ENCODE results near the gene MEGF6. TPM values are rescaled to one million over a fixed set of nuclear protein-coding genes. Genes with fewer than 3 reads are reported as not detected.

MEGF6 gene
- total RNA-seq, 1 donor from 2014 or later: 194 TPM

DNA sequence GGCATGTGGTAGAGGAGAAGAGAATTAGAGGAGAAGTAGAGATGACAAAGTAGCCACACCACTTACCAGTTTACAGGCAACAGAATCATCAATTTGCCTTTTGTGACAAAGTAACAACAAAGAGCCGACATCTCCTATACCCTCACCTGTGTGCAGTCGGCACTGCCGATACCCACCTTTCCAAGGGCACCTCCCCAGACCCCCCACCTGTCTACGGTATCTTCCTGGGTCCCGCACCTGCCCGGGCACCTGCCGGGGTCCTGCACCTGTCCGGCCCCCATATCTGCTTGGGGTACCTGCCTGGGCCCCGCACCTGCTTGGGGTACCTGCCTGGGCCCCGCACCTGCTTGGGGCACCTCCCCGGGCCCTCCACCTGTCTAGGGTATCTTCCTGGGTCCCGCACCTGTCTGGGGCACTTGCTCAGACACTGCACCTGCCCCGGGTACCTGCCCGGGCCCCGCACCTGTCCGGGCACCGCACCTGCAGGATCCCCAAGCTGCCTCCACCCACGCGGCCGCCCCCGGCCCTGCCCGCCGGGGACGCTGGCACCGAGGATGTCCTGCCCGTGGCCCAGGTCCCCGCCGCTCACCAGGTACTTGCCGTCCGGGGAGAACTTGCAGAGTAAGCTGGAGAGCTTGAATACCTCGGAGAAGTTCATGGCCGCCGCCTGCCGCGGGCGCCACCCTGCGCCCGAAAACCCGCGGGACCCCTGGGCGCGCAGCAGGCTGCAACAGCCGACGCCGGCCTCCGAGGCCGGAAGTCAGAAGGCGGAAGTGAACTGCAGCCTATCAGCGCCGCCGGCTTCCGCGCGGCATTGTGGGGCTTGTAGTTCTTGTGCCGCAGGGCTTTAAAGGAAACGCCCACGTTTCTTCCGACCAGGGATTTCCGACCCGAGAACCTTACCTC is 38.3 kb upstream of the MEGF6 start, which contains the start of gene WRAP73:
WRAP73 (minus strand) TSS at position 762 of the 906 bp plus-strand sequence; CDS start at position 658, 104 bp downstream.
- Histone ChIP-seq H3K27me3 (peaks cover 27% of the 10 kb centered on the region), H3K27ac (no peak within 1 kb of the TSS), H3K4me1 (peaks cover 6 to 34% of the 10 kb centered on the region in 2 donors), H3K4me3 (peak within 1 kb of the TSS; percentile 81 to 90), H3K36me3 (peaks cover 0 to 16% of the 10 kb centered on the region in 2 donors), H3K9me3 (no peaks in the 10 kb centered on the region)
- intact Hi-C loops (cut with DNase I): loop anchor here (1.0 kb wide), 1 partner anchor 25 kb away; no protein-coding TSS in a partner anchor
- TF ChIP-seq, protein P1, sequence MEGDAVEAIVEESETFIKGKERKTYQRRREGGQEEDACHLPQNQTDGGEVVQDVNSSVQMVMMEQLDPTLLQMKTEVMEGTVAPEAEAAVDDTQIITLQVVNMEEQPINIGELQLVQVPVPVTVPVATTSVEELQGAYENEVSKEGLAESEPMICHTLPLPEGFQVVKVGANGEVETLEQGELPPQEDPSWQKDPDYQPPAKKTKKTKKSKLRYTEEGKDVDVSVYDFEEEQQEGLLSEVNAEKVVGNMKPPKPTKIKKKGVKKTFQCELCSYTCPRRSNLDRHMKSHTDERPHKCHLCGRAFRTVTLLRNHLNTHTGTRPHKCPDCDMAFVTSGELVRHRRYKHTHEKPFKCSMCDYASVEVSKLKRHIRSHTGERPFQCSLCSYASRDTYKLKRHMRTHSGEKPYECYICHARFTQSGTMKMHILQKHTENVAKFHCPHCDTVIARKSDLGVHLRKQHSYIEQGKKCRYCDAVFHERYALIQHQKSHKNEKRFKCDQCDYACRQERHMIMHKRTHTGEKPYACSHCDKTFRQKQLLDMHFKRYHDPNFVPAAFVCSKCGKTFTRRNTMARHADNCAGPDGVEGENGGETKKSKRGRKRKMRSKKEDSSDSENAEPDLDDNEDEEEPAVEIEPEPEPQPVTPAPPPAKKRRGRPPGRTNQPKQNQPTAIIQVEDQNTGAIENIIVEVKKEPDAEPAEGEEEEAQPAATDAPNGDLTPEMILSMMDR (IDR thresholded peaks at IDR 0.05): peak in 2 of 3 experiments; percentile 7 to 10
- peak; percentile 67 to 95 for DNase-seq (ENCODE audit: low spot score in 2 of 2)

DNA sequence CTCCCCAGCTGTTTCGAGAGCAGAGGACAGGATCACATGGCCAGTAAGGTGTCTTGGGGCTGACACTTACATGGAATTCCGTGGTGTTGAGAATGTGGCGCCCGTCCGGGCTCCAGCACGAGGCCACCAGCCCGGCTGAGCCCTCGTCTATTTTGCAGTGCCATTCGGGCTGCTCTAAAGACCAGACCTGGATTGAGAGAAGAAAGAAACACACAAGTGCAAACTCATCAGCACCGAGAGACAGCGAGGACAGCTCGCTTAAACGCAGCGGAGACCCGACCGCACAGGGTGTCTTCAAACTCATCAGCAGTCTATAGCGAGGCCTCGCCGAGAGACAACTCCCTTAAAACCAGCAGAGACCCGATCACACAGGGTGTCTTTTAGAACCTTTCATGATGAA is 35.3 kb upstream of the MEGF6 start:
- intact Hi-C loops (cut with DNase I): no loop called here
- no peak overlapping the region for H3K27ac ChIP-seq
- TF ChIP-seq, protein P1 (IDR thresholded peaks at IDR 0.05): no peak
- H3K36me3 ChIP-seq: peaks cover 3 to 21% of the 10 kb centered on the region in 2 donors
- no peak for DNase-seq (ENCODE audit: low spot score in 2 of 2)
- peaks cover 3 to 22% of the 10 kb centered on the region in 2 donors for H3K4me1 ChIP-seq
- no peaks in the 10 kb centered on the region for H3K9me3 ChIP-seq
- no peak overlapping the region for H3K4me3 ChIP-seq
- peaks cover 12% of the 10 kb centered on the region for H3K27me3 ChIP-seq

DNA sequence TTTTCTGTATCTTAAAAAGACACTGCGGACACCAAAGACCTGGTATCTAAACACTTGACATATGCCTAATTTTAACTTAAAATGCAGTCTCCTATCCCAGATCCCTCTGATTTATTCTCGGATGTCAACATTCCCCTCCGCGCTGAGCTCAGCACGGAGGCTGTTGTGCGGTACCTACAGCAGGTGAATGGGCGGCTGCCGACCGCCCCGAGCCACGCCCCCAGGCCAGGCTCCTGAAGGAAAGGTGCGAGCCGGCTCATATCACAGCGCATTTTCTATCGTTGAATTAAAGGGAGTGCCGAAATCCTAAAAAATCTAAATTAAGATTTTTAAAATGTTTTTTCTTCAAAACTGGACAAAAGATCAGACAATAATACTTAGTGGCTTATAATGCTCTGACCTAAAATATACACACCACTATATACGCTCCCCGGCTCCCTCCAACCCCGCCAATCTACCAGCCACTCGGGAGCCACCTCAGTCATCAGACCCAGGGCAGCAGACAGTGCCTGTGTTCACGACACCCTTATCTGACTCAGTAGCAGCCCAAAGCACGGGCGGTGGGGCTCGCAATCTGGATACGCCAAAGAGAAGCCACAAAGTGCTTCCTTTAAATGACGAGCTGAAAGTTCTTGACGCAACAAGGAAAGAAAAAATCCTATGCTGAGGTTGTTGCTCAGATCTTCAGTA is 34.5 kb upstream of the MEGF6 start:
- Histone ChIP-seq H3K4me3 (no peak overlapping the region), H3K36me3 (peaks cover 9 to 27% of the 10 kb centered on the region in 2 donors), H3K27ac (no peak overlapping the region), H3K27me3 (peaks cover 4% of the 10 kb centered on the region), H3K4me1 (peaks cover 3 to 14% of the 10 kb centered on the region in 2 donors), H3K9me3 (no peaks in the 10 kb centered on the region)
- TF ChIP-seq, protein P1 (IDR thresholded peaks at IDR 0.05): no peak
- intact Hi-C loops (cut with DNase I): no loop called here
- no peak for DNase-seq (ENCODE audit: low spot score in 2 of 2)

DNA sequence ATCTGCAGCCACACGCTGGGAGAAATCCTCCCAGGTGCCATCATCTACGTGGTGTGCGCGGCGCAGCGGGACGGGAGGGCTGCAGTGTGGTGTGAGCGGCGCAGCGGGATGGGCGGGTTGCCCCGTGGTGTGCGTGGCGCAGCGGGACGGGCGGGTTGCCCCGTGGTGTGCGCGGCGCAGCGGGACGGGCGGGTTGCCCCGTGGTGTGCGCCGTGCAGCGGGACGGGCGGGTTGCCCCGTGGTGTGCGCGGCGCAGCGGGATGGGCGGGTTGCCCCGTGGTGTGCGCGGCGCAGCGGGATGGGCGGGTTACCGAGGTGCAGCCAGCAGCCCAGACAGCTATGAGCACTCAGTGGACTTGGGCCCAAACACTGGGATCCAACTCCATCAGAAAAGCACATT is 33.9 kb upstream of the MEGF6 start:
- no peak for DNase-seq (ENCODE audit: low spot score in 2 of 2)
- H3K4me1 ChIP-seq: peaks cover 3 to 9% of the 10 kb centered on the region in 2 donors
- peaks cover 12 to 31% of the 10 kb centered on the region in 2 donors for H3K36me3 ChIP-seq
- intact Hi-C loops (cut with DNase I): no loop called here
- no peak overlapping the region for H3K4me3 ChIP-seq
- no peaks in the 10 kb centered on the region for H3K27me3 ChIP-seq
- H3K9me3 ChIP-seq: no peaks in the 10 kb centered on the region
- TF ChIP-seq, protein P1 (IDR thresholded peaks at IDR 0.05): no peak
- H3K27ac ChIP-seq: no peak overlapping the region

DNA sequence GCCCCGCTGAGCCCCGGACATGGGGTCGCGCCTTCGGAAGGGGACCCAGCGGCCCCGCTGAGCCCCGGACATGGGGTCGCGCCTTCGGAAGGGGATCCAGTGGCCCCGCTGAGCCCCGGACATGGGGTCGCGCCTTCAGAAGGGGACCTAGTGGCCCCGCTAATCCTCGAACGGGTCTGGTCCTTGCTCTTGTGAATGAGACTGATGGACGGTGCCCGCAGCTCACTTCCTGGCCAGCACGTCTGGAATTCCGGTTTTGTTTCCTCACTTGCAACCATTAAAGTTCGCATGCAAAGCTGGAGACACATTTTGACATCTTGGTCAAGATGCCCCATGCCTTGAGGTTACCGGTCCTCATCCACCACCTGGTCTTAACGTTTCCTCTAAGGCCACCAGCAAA is 33.0 kb upstream of the MEGF6 start:
- intact Hi-C loops (cut with DNase I): no loop called here
- DNase-seq (ENCODE audit: low spot score in 2 of 2): no peak
- TF ChIP-seq, protein P1 (IDR thresholded peaks at IDR 0.05): no peak
- Histone ChIP-seq H3K36me3 (peaks cover 13 to 40% of the 10 kb centered on the region in 2 donors), H3K27ac (no peak overlapping the region), H3K4me3 (no peak overlapping the region), H3K27me3 (no peaks in the 10 kb centered on the region), H3K9me3 (no peaks in the 10 kb centered on the region), H3K4me1 (peaks cover under 1 to 3% of the 10 kb centered on the region in 2 donors)

All from ascending aorta (tissue), 2 donors.